ENCODE measurements around the gene SKAP1. TPM values are rescaled to one million over a fixed set of nuclear protein-coding genes. Genes with fewer than 3 reads are reported as not detected.
"Not testable (repeated sequence)": the region's sequence is repeated elsewhere in the genome, so short reads cannot be mapped to it uniquely, and the experiment has no call there.

SKAP1 gene
- total RNA-seq, 4 donors from 2014 or later = not detected

- no peak for ATAC-seq
- TF ChIP-seq POLR2A (IDR thresholded peaks at IDR 0.05) = no peak
- no peak for TF ChIP-seq CTCF (IDR thresholded peaks at IDR 0.05 in 4 of 5, conservative IDR thresholded peaks at IDR 0.05 in 1 of 5)
- in situ Hi-C loops (cut with MboI; ENCODE audit: low sequenced_read_pairs in 4 of 4) (no loop called here), intact Hi-C loops (cut with DNase I; ENCODE audit: low total_unique reads) (no loop called here)
- Histone ChIP-seq H3K27me3 (peaks cover 0 to 9% (median 0%) of the 10 kb centered on the region in 3 donors), H3K4me3 (no peak overlapping the region), H3K36me3 (no peaks in the 10 kb centered on the region), H3K4me1 (no peaks in the 10 kb centered on the region), H3K9me3 (no peaks in the 10 kb centered on the region), H3K27ac (no peak overlapping the region)
- DNase-seq = no peak
Observed at GRCh38 chr17:48251950-48252349, 178.1 kb downstream of the SKAP1 start.

- Histone ChIP-seq H3K36me3 (no peaks in the 10 kb centered on the region), H3K27me3 (peaks cover 0 to 8% (median 0%) of the 10 kb centered on the region in 3 donors), H3K4me1 (no peaks in the 10 kb centered on the region), H3K9me3 (no peaks in the 10 kb centered on the region), H3K27ac (no peak overlapping the region), H3K4me3 (no peak overlapping the region)
- no peak for ATAC-seq
- TF ChIP-seq POLR2A (IDR thresholded peaks at IDR 0.05) (no peak), CTCF (IDR thresholded peaks at IDR 0.05 in 4 of 5, conservative IDR thresholded peaks at IDR 0.05 in 1 of 5) (no peak)
- no peak for DNase-seq
- in situ Hi-C loops (cut with MboI; ENCODE audit: low sequenced_read_pairs in 4 of 4) = no loop called here
- intact Hi-C loops (cut with DNase I; ENCODE audit: low total_unique reads) = no loop called here
Observed at GRCh38 chr17:48250949-48251348, 179.1 kb downstream of the SKAP1 start.

GRCh38 chr17:48250059-48250458 is 180.0 kb downstream of the SKAP1 start:
- H3K27ac ChIP-seq; DNase-seq; H3K27me3 ChIP-seq; intact Hi-C loops (cut with DNase I; ENCODE audit: low total_unique reads); H3K9me3 ChIP-seq; H3K4me3 ChIP-seq; H3K4me1 ChIP-seq; in situ Hi-C loops (cut with MboI; ENCODE audit: low sequenced_read_pairs in 4 of 4); ATAC-seq; H3K36me3 ChIP-seq: not testable (repeated sequence)

- intact Hi-C loops (cut with DNase I; ENCODE audit: low total_unique reads) (no loop called here), in situ Hi-C loops (cut with MboI; ENCODE audit: low sequenced_read_pairs in 4 of 4) (no loop called here)
- Histone ChIP-seq H3K4me1 (peaks cover 0 to 5% of the 10 kb centered on the region in 2 donors), H3K9me3 (no peaks in the 10 kb centered on the region), H3K4me3 (no peak overlapping the region), H3K27ac (no peak overlapping the region), H3K36me3 (no peaks in the 10 kb centered on the region), H3K27me3 (peaks cover 0 to 7% (median 0%) of the 10 kb centered on the region in 3 donors)
- TF ChIP-seq POLR2A (IDR thresholded peaks at IDR 0.05) (no peak), CTCF (IDR thresholded peaks at IDR 0.05 in 4 of 5, conservative IDR thresholded peaks at IDR 0.05 in 1 of 5) (no peak)
- ATAC-seq (no peak), DNase-seq (no peak)
Observed at GRCh38 chr17:48247603-48248002, 182.4 kb downstream of the SKAP1 start.

GRCh38 chr17:48247038-48247437 is 183.0 kb downstream of the SKAP1 start:
- H3K4me3 ChIP-seq = no peak overlapping the region
- DNase-seq = no peak
- H3K27ac ChIP-seq = no peak overlapping the region
- no peaks in the 10 kb centered on the region for H3K9me3 ChIP-seq
- no peak for TF ChIP-seq CTCF (IDR thresholded peaks at IDR 0.05 in 4 of 5, conservative IDR thresholded peaks at IDR 0.05 in 1 of 5)
- TF ChIP-seq POLR2A (IDR thresholded peaks at IDR 0.05) = no peak
- peaks cover 0 to 7% (median 0%) of the 10 kb centered on the region in 3 donors for H3K27me3 ChIP-seq
- intact Hi-C loops (cut with DNase I; ENCODE audit: low total_unique reads) (no loop called here), in situ Hi-C loops (cut with MboI; ENCODE audit: low sequenced_read_pairs in 4 of 4) (no loop called here)
- ATAC-seq = no peak
- no peaks in the 10 kb centered on the region for H3K36me3 ChIP-seq
- H3K4me1 ChIP-seq = peaks cover 0 to 6% of the 10 kb centered on the region in 2 donors

All from gastrocnemius medialis (tissue), 4 donors.